A673 (cell line): ENCODE data around the gene DNAJC30.

Source experiments
- CTCF ChIP-seq: fragments of 300-800, 200-600 bp; sonication (generic); conservative IDR thresholded peaks from 2 replicates; pipeline ENCODE4 v1.5.1; 2017; ENCODE audit warnings: low read depth, mild to moderate bottlenecking, antibody characterized with exemption, low read length, moderate library complexity, mixed read lengths
- EZH2 ChIP-seq: fragments of 200-600 bp; sonication (generic); IDR thresholded peaks from 2 replicates; pipeline ENCODE4 v1.6.1; 2017; ENCODE audit warnings: borderline replicate concordance, low read depth, mild to moderate bottlenecking, mixed read lengths, antibody characterized with exemption, low read length; ENCODE audit not compliant: poor library complexity, severe bottlenecking

DNA sequence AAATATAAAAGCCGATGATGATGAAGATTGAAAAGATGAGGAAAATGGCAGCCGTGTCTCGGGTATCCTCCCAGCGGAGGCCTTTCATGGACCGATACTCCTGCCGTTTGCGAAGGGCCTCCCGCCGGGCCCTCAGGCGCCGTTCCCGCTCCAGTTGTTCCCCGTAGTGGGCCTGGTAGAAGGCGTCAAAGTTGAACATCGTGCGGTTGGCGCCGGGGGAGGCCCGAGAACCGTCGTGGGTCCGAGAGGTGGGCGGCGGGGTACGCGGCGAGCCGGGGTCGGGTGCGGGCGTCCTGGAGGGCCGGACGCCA lies 553 bp downstream of the DNAJC30 start:
- TF ChIP-seq CTCF (no peak), EZH2 (no peak)
